NCI-H1436 treated with DMSO at 0.1 percent for 48 hours (cell line): ENCODE measurements around the gene TTC3.

ENCODE experiments used
- DNase-seq: peaks from one replicate; lab custom pipeline; 2025; lab: John Stamatoyannopoulos, UW

The TTC3 gene

GRCh38 chr21:37059181-37059580, 13.9 kb upstream of the TTC3 start:
- DNase-seq: no peak

- peak; percentile 97 for DNase-seq
These were observed 12.8 kb upstream of the TTC3 start for GRCh38 chr21:37060296-37060695.

GRCh38 chr21:37061926-37062592, 11.0 kb upstream of the TTC3 start:
- no peak for DNase-seq

GRCh38 chr21:37062593-37062935, 10.5 kb upstream of the TTC3 start:
- DNase-seq: no peak

- no peak for DNase-seq
These were observed 9.6 kb upstream of the TTC3 start for GRCh38 chr21:37063433-37063832.

- DNase-seq: no peak
These were observed 8.2 kb upstream of the TTC3 start for GRCh38 chr21:37064841-37065240.

GRCh38 chr21:37065561-37066177, 7.4 kb upstream of the TTC3 start:
- no peak for DNase-seq

GRCh38 chr21:37071561-37072273, 1.3 kb upstream of the TTC3 start:
- DNase-seq: no peak

- no peak for DNase-seq
These were observed 623 bp upstream of the TTC3 start for GRCh38 chr21:37072274-37072987.

- no peak for DNase-seq
These were observed 553 bp downstream of the TTC3 start for GRCh38 chr21:37073417-37074196.

- DNase-seq: peak; percentile 18
These were observed 1.1 kb downstream of the TTC3 start for GRCh38 chr21:37074197-37074510.

GRCh38 chr21:37074546-37074945, 1.5 kb downstream of the TTC3 start:
- no peak for DNase-seq

- no peak for DNase-seq
These were observed 2.2 kb downstream of the TTC3 start for GRCh38 chr21:37075214-37075770.

- no peak for DNase-seq
These were observed 3.2 kb downstream of the TTC3 start for GRCh38 chr21:37076087-37076850.

GRCh38 chr21:37077403-37077802, 4.3 kb downstream of the TTC3 start:
- no peak for DNase-seq

GRCh38 chr21:37079211-37079824, 6.3 kb downstream of the TTC3 start:
- no peak for DNase-seq

- no peak for DNase-seq
These were observed 9.3 kb downstream of the TTC3 start for GRCh38 chr21:37082375-37082774.

- DNase-seq: no peak
These were observed 9.9 kb downstream of the TTC3 start for GRCh38 chr21:37082856-37083528.

- DNase-seq: no peak
These were observed 12.7 kb downstream of the TTC3 start for GRCh38 chr21:37085726-37086125.

GRCh38 chr21:37087188-37087587, 14.1 kb downstream of the TTC3 start:
- peak; percentile 34 for DNase-seq
